Measurements from ENCODE around the gene GNAZ.

DNA sequence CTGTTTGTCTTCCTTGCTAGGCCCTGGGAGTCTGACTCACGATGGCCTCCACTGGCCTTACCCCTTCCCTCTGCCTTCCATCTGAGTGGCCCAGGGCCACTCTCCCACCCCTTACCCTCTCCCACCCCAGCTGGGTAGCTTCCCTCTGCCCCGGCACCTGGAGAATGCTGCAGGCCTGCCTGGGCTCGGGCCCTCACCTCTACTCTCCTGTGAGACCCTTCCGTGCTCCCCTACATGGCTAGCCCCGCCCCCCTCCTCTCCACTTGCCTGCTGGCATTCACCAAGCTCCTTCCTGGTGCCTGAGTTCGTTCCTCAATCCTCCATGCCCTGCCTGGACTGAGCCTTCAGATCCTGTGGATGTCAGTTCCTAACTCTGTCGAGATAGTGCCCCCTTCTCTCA lies 83.7 kb downstream of the GNAZ start:
- TF ChIP-seq, protein P1, sequence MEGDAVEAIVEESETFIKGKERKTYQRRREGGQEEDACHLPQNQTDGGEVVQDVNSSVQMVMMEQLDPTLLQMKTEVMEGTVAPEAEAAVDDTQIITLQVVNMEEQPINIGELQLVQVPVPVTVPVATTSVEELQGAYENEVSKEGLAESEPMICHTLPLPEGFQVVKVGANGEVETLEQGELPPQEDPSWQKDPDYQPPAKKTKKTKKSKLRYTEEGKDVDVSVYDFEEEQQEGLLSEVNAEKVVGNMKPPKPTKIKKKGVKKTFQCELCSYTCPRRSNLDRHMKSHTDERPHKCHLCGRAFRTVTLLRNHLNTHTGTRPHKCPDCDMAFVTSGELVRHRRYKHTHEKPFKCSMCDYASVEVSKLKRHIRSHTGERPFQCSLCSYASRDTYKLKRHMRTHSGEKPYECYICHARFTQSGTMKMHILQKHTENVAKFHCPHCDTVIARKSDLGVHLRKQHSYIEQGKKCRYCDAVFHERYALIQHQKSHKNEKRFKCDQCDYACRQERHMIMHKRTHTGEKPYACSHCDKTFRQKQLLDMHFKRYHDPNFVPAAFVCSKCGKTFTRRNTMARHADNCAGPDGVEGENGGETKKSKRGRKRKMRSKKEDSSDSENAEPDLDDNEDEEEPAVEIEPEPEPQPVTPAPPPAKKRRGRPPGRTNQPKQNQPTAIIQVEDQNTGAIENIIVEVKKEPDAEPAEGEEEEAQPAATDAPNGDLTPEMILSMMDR (IDR thresholded peaks at IDR 0.05; ENCODE audit: insufficient read depth, low read depth, low read length), result no peak
- TF ChIP-seq EZH2 (IDR thresholded peaks at IDR 0.05; ENCODE audit: insufficient read depth, low read length), result no peak

All from astrocyte (in vitro differentiated cells and primary cell).